ENCODE measurements around the gene TYW5. TPM values are rescaled to one million over a fixed set of nuclear protein-coding genes. Genes with fewer than 3 reads are reported as not detected.
A peak's percentile ranks its signal among the peaks of the same experiment; 100 is the strongest.

The TYW5 gene, protein sequence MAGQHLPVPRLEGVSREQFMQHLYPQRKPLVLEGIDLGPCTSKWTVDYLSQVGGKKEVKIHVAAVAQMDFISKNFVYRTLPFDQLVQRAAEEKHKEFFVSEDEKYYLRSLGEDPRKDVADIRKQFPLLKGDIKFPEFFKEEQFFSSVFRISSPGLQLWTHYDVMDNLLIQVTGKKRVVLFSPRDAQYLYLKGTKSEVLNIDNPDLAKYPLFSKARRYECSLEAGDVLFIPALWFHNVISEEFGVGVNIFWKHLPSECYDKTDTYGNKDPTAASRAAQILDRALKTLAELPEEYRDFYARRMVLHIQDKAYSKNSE
- 1 to 10 TPM; 3.5 to 7.5 (median 4.3) TPM for total RNA-seq

DNA sequence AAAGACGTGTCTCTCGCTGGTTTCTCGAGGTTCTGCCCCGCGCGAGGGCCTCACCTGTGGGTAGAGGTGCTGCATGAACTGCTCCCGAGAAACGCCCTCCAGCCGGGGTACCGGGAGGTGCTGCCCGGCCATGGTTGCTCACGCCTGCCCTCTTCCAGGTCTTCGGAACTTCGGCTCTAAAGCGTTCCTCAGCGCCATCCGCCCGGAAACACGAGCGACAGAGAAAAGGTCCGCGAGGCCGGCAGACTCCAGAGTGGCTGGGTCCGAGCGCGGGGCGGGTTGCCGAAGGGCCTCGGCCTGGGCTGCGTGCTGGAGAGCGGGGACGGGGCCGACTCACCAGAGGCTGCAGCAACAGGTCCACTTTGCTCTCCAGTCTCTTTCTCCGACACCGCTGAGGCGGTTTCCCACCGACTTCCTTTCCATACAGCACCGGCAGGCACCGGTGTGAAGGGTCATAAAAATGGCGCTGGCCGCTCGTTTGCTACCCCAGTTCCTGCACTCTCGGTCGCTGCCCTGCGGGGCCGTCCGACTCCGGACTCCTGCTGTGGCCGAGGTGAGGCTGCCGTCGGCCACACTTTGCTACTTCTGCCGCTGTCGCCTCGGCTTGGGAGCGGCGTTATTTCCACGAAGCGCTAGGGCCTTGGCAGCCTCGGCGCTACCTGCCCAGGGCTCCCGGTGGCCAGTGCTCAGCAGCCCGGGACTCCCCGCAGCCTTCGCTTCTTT is at the start of gene TYW5, which contains the start of gene MAIP1:
Gene TYW5 (minus strand): TSS at position 153 of the 723 bp plus-strand sequence. CDS start 21 bp downstream, at position 132.
Gene MAIP1 (plus strand): TSS at position 244 of the 723 bp plus-strand sequence. CDS start 217 bp downstream, at position 461.
- WGBS, result 0% methylated on average over 27 of the region's 64 CpGs
- H3K36me3 ChIP-seq, result peaks cover 8 to 31% (median 16%) of the 10 kb centered on the region in 4 donors
- H3K27ac ChIP-seq (replicated peaks in 1 of 4), result peak within 1 kb of the TSS; percentile 84 to 92 (median 90)
- H3K9me3 ChIP-seq, result no peaks in the 10 kb centered on the region
- H3K4me3 ChIP-seq, result peak within 1 kb of the TSS; percentile 71 to 96 (median 84)
- H3K27me3 ChIP-seq, result no peaks in the 10 kb centered on the region
- peak; percentile 94 for DNase-seq (ENCODE audit: extremely low spot score)
- no peak for TF ChIP-seq EP300 (IDR thresholded peaks at IDR 0.05)
- TF ChIP-seq POLR2A (IDR thresholded peaks at IDR 0.05; ENCODE audit: low read depth), result no peak
- peak; percentile 68 to 81 for TF ChIP-seq POLR2AphosphoS5 (IDR thresholded peaks at IDR 0.05)
- TF ChIP-seq, protein P1, sequence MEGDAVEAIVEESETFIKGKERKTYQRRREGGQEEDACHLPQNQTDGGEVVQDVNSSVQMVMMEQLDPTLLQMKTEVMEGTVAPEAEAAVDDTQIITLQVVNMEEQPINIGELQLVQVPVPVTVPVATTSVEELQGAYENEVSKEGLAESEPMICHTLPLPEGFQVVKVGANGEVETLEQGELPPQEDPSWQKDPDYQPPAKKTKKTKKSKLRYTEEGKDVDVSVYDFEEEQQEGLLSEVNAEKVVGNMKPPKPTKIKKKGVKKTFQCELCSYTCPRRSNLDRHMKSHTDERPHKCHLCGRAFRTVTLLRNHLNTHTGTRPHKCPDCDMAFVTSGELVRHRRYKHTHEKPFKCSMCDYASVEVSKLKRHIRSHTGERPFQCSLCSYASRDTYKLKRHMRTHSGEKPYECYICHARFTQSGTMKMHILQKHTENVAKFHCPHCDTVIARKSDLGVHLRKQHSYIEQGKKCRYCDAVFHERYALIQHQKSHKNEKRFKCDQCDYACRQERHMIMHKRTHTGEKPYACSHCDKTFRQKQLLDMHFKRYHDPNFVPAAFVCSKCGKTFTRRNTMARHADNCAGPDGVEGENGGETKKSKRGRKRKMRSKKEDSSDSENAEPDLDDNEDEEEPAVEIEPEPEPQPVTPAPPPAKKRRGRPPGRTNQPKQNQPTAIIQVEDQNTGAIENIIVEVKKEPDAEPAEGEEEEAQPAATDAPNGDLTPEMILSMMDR (IDR thresholded peaks at IDR 0.05), result peak in 2 of 3 experiments; percentile 16 to 24
- intact Hi-C loops (cut with DNase I), result no loop called here
- H3K4me1 ChIP-seq, result peaks cover 23 to 55% (median 48%) of the 10 kb centered on the region in 4 donors

DNA sequence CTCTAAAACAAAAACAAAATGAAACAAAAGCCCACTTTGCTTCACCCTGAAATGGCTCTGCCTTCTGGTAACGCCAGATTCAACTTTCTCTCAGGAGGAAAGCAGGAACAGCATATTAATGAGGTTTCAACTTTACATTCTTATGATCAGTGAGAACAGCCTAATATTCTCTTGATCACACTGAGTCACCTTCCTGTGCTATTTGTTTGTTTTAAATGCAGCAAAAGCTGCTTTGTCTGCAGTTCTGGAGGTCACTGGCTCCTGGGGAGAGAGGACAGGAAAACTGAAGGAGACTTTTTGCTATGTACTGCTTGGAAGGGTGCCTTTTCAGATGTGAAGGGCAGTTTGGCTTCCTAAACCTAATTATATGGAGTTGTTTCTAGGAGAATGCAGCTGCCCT is 48.2 kb upstream of the TYW5 start:
- no peak overlapping the region for H3K4me3 ChIP-seq
- H3K9me3 ChIP-seq, result no peaks in the 10 kb centered on the region
- H3K27me3 ChIP-seq, result no peaks in the 10 kb centered on the region
- no peak overlapping the region for H3K27ac ChIP-seq (replicated peaks in 1 of 4)
- H3K4me1 ChIP-seq, result no peaks in the 10 kb centered on the region
- peak; percentile 66 for DNase-seq (ENCODE audit: extremely low spot score)
- TF ChIP-seq, protein P1 (IDR thresholded peaks at IDR 0.05), result no peak
- no peak for TF ChIP-seq POLR2AphosphoS5 (IDR thresholded peaks at IDR 0.05)
- no peak for TF ChIP-seq POLR2A (IDR thresholded peaks at IDR 0.05; ENCODE audit: low read depth)
- TF ChIP-seq EP300 (IDR thresholded peaks at IDR 0.05), result no peak
- intact Hi-C loops (cut with DNase I), result no loop called here
- no peaks in the 10 kb centered on the region for H3K36me3 ChIP-seq
- 65% methylated on average over 1 of the region's 1 CpG for WGBS

DNA sequence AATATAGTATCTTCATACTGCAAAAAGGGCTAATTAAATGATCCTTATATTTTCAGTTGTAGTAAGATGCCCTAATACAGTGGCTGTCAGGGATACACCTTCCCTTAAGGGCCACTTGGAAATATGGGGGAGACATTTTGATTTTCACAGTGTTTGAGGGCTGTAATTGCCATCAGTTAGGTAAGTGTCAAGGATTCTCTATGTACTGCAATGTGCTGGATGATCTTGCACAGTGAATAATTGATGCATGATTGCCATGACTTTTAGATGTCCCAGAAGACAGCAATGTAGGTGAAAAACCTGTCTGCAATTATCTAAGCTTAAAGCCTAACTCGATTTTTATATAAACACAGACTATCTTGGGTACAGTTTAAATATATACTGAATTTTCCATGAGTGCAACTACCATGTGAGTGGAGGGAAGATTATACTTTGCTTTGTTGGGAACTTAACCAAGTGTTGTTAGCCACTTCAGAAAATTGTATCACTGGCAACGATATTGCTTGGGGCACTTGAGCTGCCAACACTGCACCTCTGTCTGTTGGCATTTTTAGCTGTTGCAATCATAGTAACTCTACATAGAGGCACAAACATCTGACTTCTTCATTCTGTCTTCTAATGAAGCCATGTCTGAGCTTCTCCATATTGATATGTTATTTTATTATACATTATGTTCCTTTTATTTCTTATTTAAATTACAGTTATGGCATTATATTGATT is 45.3 kb upstream of the TYW5 start:
- H3K27me3 ChIP-seq, result no peaks in the 10 kb centered on the region
- peaks cover 0 to 4% (median 0%) of the 10 kb centered on the region in 4 donors for H3K4me1 ChIP-seq
- no peaks in the 10 kb centered on the region for H3K36me3 ChIP-seq
- H3K9me3 ChIP-seq, result no peaks in the 10 kb centered on the region
- DNase-seq (ENCODE audit: extremely low spot score), result peak; percentile 37
- TF ChIP-seq EP300 (IDR thresholded peaks at IDR 0.05), result no peak
- no peak for TF ChIP-seq POLR2AphosphoS5 (IDR thresholded peaks at IDR 0.05)
- TF ChIP-seq, protein P1 (IDR thresholded peaks at IDR 0.05), result no peak
- no peak for TF ChIP-seq POLR2A (IDR thresholded peaks at IDR 0.05; ENCODE audit: low read depth)
- H3K4me3 ChIP-seq, result no peak overlapping the region
- intact Hi-C loops (cut with DNase I), result no loop called here
- no peak overlapping the region for H3K27ac ChIP-seq (replicated peaks in 1 of 4)
- WGBS, result 43% methylated on average over 2 of the region's 2 CpGs

DNA sequence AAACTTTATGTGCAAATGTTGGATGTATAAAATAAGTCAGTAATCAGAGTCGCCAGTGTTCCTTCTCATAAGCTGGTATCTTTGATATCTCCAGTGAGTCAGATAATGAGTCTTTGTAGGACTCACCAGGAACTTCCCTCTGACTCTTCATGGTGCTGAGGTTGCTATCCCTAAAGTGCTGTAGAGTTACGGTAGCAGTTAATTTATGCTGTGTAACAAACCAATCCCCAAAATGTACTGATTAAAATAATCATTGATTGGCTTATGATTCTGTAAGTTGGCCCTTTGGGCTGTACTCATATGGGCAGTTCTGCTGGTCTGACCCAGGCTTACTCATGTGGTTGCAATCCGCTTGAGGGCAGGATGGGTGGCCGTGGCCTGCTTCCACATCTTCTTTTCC is 43.9 kb upstream of the TYW5 start:
- intact Hi-C loops (cut with DNase I), result no loop called here
- Histone ChIP-seq H3K36me3 (no peaks in the 10 kb centered on the region), H3K4me1 (peaks cover 0 to 4% (median 0%) of the 10 kb centered on the region in 4 donors), H3K4me3 (no peak overlapping the region), H3K27me3 (no peaks in the 10 kb centered on the region), H3K27ac (replicated peaks in 1 of 4) (no peak overlapping the region), H3K9me3 (no peaks in the 10 kb centered on the region)
- peak; percentile 29 for DNase-seq (ENCODE audit: extremely low spot score)
- TF ChIP-seq POLR2A (IDR thresholded peaks at IDR 0.05; ENCODE audit: low read depth) (no peak), POLR2AphosphoS5 (IDR thresholded peaks at IDR 0.05) (no peak), EP300 (IDR thresholded peaks at IDR 0.05) (no peak)
- TF ChIP-seq, protein P1 (IDR thresholded peaks at IDR 0.05), result no peak
- WGBS, result 89% methylated on average over 4 of the region's 4 CpGs
